Measurements from ENCODE around the gene LGR6.

DNA sequence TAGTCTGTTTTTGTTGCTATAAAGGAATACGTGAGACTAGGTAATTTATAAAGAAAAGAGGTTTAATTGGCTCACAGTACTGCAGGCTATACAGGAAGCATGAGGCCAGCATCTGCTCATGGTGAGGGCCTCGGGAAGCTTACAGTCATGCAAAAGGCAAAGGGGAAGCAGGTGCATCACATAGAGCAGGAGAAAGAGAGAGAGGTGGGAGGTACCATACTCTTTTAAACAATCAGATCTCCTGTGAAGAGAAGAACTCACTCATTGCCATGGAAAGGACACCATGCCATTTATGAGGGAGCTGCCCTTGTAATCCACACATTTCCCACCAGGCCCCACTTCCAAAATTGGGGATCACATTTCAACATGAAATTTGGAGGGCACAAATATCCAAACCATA is 167.6 kb downstream of the LGR6 start:
- TF ChIP-seq CTCF (conservative IDR thresholded peaks at IDR 0.05; ENCODE audit: low read length) (no peak), EZH2phosphoT487 (IDR thresholded peaks at IDR 0.05; ENCODE audit: borderline replicate concordance) (no peak)

Data from Loucy (cell line).